Measurements from ENCODE around the gene NKPD1.

NKPD1 gene

DNA sequence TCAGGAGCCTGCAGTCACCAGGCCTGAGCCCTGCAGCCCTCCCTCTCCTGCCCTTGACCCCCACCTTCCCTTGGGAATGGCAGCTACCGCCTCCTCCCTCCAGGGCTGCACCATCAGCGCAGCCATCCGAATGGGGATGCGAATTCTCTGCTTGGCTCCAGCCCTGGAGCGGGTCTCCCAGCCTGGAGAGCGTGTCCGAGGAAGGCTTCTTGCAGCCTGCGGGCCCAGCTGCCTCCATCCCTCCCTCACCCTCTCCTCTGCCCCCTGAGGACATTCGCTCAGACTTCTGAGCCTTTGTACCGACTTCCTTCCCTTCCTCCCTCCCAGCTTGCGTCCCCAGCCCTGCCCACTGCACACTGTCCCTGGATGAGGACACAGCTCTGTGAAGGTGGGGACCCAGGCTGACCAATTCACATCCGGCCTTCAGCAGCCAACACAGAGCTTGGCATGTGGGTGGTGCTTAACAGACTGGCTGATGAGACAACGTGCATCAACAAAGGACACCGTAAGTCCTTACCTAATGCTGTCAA, 6.0 kb upstream of the NKPD1 start:
- H3K4me3 ChIP-seq (ENCODE audit: low read depth, low read length), result no peak overlapping the region
- TF ChIP-seq, protein P1, sequence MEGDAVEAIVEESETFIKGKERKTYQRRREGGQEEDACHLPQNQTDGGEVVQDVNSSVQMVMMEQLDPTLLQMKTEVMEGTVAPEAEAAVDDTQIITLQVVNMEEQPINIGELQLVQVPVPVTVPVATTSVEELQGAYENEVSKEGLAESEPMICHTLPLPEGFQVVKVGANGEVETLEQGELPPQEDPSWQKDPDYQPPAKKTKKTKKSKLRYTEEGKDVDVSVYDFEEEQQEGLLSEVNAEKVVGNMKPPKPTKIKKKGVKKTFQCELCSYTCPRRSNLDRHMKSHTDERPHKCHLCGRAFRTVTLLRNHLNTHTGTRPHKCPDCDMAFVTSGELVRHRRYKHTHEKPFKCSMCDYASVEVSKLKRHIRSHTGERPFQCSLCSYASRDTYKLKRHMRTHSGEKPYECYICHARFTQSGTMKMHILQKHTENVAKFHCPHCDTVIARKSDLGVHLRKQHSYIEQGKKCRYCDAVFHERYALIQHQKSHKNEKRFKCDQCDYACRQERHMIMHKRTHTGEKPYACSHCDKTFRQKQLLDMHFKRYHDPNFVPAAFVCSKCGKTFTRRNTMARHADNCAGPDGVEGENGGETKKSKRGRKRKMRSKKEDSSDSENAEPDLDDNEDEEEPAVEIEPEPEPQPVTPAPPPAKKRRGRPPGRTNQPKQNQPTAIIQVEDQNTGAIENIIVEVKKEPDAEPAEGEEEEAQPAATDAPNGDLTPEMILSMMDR (IDR thresholded peaks at IDR 0.05; ENCODE audit: low read depth, low read length), result no peak

DNA sequence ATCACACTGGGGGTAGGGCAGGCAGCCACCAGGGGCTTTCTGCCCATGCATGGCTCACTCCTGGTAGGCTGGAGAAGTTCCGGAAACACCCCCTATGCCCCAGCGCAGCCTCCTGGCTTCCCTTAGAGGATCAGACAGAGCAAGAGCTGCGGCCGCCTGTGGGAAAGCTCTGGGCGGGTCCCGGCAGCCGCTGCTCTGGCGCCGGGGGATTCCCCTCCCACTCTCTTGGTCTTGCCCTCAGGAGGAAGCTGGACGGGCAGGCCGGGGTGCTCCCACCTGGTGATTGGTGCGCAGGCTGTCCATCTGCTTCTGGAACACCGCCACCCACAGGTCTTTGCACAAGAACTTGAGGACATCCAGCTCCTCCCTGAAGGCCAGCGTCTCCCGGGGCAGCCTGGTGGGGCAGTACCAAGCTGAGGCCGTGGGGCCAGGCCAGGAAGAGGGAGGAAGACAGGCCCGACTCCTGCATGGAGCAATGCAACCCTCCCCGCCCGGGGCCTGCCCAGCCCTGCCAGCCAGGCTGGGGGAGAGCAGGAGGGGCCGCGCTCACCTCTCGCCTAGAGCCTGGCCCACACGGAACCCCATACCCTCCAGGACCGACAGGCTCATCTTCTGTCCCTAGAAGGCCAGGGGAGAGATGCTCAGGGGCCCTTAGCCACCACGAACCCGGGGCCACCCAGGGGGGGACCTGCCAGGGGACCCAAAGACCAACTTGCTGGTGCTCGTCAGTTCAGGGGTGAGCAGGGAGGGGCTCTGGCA, 4.0 kb upstream of the NKPD1 start:
- TF ChIP-seq, protein P1 (IDR thresholded peaks at IDR 0.05; ENCODE audit: low read depth, low read length), result no peak
- no peak overlapping the region for H3K4me3 ChIP-seq (ENCODE audit: low read depth, low read length)

GRCh38 chr19:45163751-45164460, 3.1 kb upstream of the NKPD1 start:
- H3K4me3 ChIP-seq (ENCODE audit: low read depth, low read length), result no peak overlapping the region
- TF ChIP-seq, protein P1 (IDR thresholded peaks at IDR 0.05; ENCODE audit: low read depth, low read length), result no peak

- H3K4me3 ChIP-seq (ENCODE audit: low read depth, low read length), result no peak overlapping the region
- TF ChIP-seq, protein P1 (IDR thresholded peaks at IDR 0.05; ENCODE audit: low read depth, low read length), result no peak
Observed at GRCh38 chr19:45163156-45163555, 2.4 kb upstream of the NKPD1 start.

DNA sequence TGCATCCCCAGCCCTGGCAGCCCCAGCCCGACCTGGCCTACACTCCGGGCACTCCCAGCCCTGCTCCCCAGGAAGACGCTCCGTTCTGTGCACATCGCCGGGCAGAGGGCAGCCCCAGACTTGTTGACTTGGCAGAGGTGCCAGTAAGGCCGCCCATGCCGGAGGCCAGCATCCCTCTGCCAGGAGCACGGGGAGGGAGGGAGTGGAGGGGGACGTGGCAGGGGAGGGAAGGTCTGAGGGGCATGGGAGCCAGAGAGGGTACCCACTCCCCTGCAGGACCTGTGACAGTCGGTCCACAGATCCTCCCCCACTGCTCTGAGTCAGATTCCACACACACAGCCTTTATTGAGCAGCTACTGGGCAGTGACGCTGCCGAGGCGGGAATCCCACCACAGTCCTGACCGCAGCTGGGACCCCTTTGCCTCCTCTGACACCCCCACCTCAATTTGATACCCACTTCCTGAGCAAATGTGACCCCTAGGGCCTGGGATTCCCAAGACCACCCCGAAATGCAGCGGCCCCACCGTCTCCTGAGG, 1.9 kb upstream of the NKPD1 start:
- TF ChIP-seq, protein P1 (IDR thresholded peaks at IDR 0.05; ENCODE audit: low read depth, low read length), result no peak

DNA sequence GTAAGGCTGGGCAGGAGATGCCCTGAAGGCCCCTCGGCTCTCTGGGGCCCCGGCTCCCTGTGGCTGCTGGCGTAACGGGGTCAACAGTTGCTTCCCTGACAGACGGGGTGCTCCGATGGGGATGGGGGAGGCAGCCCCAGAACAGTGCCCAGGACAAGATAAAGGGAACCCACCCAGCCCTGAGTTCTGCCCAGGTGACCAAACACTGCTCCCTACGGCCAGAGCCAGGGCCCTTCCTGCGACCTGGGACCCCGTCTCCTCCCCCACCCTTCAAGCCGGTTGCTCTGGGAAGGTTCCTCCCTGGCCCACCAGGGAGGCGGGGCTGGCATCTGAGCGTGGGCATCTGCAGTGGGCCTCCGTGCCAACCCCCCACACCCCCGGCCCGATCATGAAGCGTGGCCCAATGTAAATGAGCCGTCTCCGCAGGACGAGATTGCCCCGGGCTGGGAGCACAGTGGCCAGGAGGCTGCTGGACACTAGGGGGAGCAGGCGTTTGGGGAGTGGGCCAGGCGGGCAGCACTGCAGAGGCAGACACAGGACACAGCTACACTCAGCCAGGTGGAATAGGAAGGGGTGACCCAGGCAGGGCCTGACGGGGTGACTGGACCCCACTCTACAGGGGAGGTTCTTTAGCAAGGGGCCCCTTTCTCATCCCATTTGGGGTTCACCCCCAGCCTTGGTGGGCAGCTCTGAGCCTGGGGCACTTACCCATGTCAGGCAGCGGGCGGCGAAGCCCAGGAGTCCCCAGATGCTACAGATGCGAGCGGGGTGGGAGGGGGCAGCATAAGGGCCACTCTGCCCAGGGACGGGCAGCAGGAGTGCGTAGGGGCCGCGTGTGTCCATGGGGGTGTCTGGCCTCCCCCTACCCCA, 1.2 kb upstream of the NKPD1 start:
- H3K4me3 ChIP-seq (ENCODE audit: low read depth, low read length), result no peak overlapping the region
- TF ChIP-seq, protein P1 (IDR thresholded peaks at IDR 0.05; ENCODE audit: low read depth, low read length), result peak; percentile 73

More for the DNA sequence above, 1.9 kb upstream of the NKPD1 start:
- no peak overlapping the region for H3K4me3 ChIP-seq (ENCODE audit: low read depth, low read length)
